Osteoblast (primary cell): ENCODE results near the gene CCNY. TPM values are rescaled to one million over a fixed set of nuclear protein-coding genes. Genes with fewer than 3 reads are reported as not detected.
A peak's percentile ranks its signal among the peaks of the same experiment; 100 is the strongest.

ENCODE experiments used
- DNase-seq: peaks from one replicate; pipeline ENCODE4 v3.0.0; 2011; ENCODE audit warnings: low spot score, mixed read lengths; ENCODE audit not compliant: insufficient read length; ENCODE audit errors: missing footprints
- H2AFZ ChIP-seq: 2 replicates; pipeline ENCODE4 v1.6.0; 2011; ENCODE audit warnings: mild to moderate bottlenecking, low read length
- H3K27ac ChIP-seq: 2 replicates; pipeline ENCODE4 v1.5.1; 2011; ENCODE audit warnings: mild to moderate bottlenecking, low read depth, low read length, moderate library complexity
- H3K27me3 ChIP-seq: 2 replicates; pipeline ENCODE4 v1.6.0; 2012; ENCODE audit warnings: mild to moderate bottlenecking, control low read depth, inconsistent platforms, low read length, moderate library complexity; ENCODE audit not compliant: insufficient read depth
- H3K36me3 ChIP-seq: 2 replicates; pipeline ENCODE4 v1.5.1; 2011; ENCODE audit warnings: mild to moderate bottlenecking, low read length, control low read depth, moderate library complexity; ENCODE audit not compliant: insufficient read depth
- H3K4me1 ChIP-seq: 2 replicates; pipeline ENCODE4 v1.5.1; 2011; ENCODE audit warnings: mild to moderate bottlenecking, low read length, control low read depth, moderate library complexity; ENCODE audit not compliant: insufficient read depth
- H3K4me2 ChIP-seq: 2 replicates; pipeline ENCODE4 v1.6.0; 2011; ENCODE audit warnings: mild to moderate bottlenecking, low read length; ENCODE audit not compliant: insufficient read depth
- H3K4me3 ChIP-seq: fragments of 200-600 bp; sonication (generic); 3 replicates; pipeline ENCODE4 v1.5.1; 2012; ENCODE audit warnings: mild to moderate bottlenecking, low read length, inconsistent platforms; ENCODE audit not compliant: insufficient read depth
- H3K79me2 ChIP-seq: 2 replicates; pipeline ENCODE4 v1.6.0; 2012; ENCODE audit warnings: mild to moderate bottlenecking, low read length, control low read depth, inconsistent platforms; ENCODE audit not compliant: insufficient read depth
- H3K9me3 ChIP-seq: 2 replicates; pipeline ENCODE4 v1.5.1; 2011; ENCODE audit warnings: low read depth, low read length, control low read depth
- H4K20me1 ChIP-seq: 2 replicates; pipeline ENCODE4 v1.6.0; 2012; ENCODE audit warnings: mild to moderate bottlenecking, low read length, control low read depth; ENCODE audit not compliant: insufficient read depth
- total RNA-seq: library from RNA; depleted of rRNA; stranded (reverse); fragments of >200 nt; gene quantifications from 2 replicates; pipeline ENCODE4 v1.2.3, GENCODE V29; 2012
- TF ChIP-seq, protein P1 (sequence below): IDR thresholded peaks from 2 replicates; pipeline ENCODE4 v1.5.1; 2011; ENCODE audit warnings: mild to moderate bottlenecking, low read depth, low read length, moderate library complexity; ENCODE audit errors: extremely low read depth

CCNY gene
- total RNA-seq, 1 donor: 53.2 TPM

- H3K4me3 ChIP-seq: no peak overlapping the region
- peaks cover 8% of the 10 kb centered on the region for H3K4me1 ChIP-seq
- H4K20me1 ChIP-seq: peaks cover 4% of the 10 kb centered on the region
- no peaks in the 10 kb centered on the region for H3K9me3 ChIP-seq
- peaks cover 41% of the 10 kb centered on the region for H3K79me2 ChIP-seq
- no peak overlapping the region for H2AFZ ChIP-seq
- TF ChIP-seq, protein P1, sequence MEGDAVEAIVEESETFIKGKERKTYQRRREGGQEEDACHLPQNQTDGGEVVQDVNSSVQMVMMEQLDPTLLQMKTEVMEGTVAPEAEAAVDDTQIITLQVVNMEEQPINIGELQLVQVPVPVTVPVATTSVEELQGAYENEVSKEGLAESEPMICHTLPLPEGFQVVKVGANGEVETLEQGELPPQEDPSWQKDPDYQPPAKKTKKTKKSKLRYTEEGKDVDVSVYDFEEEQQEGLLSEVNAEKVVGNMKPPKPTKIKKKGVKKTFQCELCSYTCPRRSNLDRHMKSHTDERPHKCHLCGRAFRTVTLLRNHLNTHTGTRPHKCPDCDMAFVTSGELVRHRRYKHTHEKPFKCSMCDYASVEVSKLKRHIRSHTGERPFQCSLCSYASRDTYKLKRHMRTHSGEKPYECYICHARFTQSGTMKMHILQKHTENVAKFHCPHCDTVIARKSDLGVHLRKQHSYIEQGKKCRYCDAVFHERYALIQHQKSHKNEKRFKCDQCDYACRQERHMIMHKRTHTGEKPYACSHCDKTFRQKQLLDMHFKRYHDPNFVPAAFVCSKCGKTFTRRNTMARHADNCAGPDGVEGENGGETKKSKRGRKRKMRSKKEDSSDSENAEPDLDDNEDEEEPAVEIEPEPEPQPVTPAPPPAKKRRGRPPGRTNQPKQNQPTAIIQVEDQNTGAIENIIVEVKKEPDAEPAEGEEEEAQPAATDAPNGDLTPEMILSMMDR: no peak
- no peak for DNase-seq
- no peaks in the 10 kb centered on the region for H3K27me3 ChIP-seq
- peaks cover 8% of the 10 kb centered on the region for H3K36me3 ChIP-seq
- H3K27ac ChIP-seq: no peak overlapping the region
- H3K4me2 ChIP-seq: no peak overlapping the region
Measured at GRCh38 chr10:35320341-35320740, 16.0 kb upstream of the CCNY start.

DNA sequence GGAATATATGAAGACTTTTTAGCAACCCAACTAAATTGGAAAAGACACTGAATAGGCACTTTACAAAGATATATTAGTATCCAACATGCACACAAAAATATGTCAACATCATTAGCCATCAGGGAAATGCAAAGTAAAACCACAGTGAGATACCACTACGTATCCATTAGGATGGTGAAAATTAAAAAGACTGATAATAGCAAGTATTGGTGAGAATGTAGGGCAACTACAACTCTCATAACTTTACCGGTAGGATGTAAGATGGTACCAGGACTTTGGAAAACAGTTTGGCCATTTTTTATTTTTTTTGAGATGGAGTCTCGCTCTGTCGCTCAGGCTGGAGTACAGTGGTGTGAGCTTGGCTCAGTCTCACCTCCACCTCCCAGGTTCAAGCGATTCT, 13.7 kb upstream of the CCNY start:
- peaks cover 3% of the 10 kb centered on the region for H4K20me1 ChIP-seq
- TF ChIP-seq, protein P1: no peak
- H3K79me2 ChIP-seq: peaks cover 56% of the 10 kb centered on the region
- no peaks in the 10 kb centered on the region for H3K9me3 ChIP-seq
- H3K27ac ChIP-seq: no peak overlapping the region
- H3K4me3 ChIP-seq: no peak overlapping the region
- no peak overlapping the region for H3K4me2 ChIP-seq
- H3K27me3 ChIP-seq: no peaks in the 10 kb centered on the region
- peaks cover 22% of the 10 kb centered on the region for H3K4me1 ChIP-seq
- DNase-seq: no peak
- H3K36me3 ChIP-seq: peaks cover 4% of the 10 kb centered on the region
- no peak overlapping the region for H2AFZ ChIP-seq

DNA sequence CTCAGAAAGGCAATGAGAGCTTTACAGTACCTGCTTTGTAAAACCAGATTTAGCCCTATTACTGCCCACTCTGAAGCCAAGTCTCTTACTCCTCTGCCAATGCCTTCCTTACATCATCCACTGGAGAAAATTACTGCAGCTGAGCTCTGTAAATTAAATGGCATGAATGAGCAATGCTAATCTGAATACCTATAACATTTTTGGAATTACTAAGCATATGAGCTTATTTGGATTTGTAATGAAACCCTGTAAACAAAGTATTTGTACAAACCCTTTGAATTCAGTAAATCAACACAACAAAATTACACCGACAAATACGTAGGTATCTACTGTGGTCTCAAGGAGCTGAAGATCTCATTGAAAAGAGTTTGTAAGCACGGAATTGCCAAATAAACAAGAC, 12.1 kb upstream of the CCNY start:
- H3K9me3 ChIP-seq: no peaks in the 10 kb centered on the region
- DNase-seq: peak; percentile 81
- no peak overlapping the region for H2AFZ ChIP-seq
- H3K27me3 ChIP-seq: no peaks in the 10 kb centered on the region
- H4K20me1 ChIP-seq: peaks cover 12% of the 10 kb centered on the region
- H3K36me3 ChIP-seq: peaks cover 4% of the 10 kb centered on the region
- TF ChIP-seq, protein P1: no peak
- H3K79me2 ChIP-seq: peaks cover 65% of the 10 kb centered on the region
- H3K27ac ChIP-seq: peak overlapping the region; percentile 36
- no peak overlapping the region for H3K4me3 ChIP-seq
- peaks cover 35% of the 10 kb centered on the region for H3K4me1 ChIP-seq
- no peak overlapping the region for H3K4me2 ChIP-seq

- Histone ChIP-seq H3K27ac (peak overlapping the region; percentile 94), H3K4me3 (no peak overlapping the region), H3K27me3 (no peaks in the 10 kb centered on the region), H2AFZ (no peak overlapping the region), H3K9me3 (no peaks in the 10 kb centered on the region), H4K20me1 (peaks cover 12% of the 10 kb centered on the region), H3K36me3 (no peaks in the 10 kb centered on the region), H3K4me1 (peaks cover 38% of the 10 kb centered on the region), H3K4me2 (peak overlapping the region; percentile 16), H3K79me2 (peaks cover 73% of the 10 kb centered on the region)
- TF ChIP-seq, protein P1: no peak
- DNase-seq: no peak
Measured at GRCh38 chr10:35326466-35327235, 9.7 kb upstream of the CCNY start.
